Medulla oblongata (tissue), 1 donor: ENCODE data around the gene CAPN10.
"Not testable (repeated sequence)": the region's sequence is repeated elsewhere in the genome, so short reads cannot be mapped to it uniquely, and the experiment has no call there.

ENCODE experiments used
- DNase-seq: peaks from one replicate; pipeline ENCODE4 v3.0.0-alpha.2; 2015; ENCODE audit errors: extremely low spot score

CAPN10 gene, protein sequence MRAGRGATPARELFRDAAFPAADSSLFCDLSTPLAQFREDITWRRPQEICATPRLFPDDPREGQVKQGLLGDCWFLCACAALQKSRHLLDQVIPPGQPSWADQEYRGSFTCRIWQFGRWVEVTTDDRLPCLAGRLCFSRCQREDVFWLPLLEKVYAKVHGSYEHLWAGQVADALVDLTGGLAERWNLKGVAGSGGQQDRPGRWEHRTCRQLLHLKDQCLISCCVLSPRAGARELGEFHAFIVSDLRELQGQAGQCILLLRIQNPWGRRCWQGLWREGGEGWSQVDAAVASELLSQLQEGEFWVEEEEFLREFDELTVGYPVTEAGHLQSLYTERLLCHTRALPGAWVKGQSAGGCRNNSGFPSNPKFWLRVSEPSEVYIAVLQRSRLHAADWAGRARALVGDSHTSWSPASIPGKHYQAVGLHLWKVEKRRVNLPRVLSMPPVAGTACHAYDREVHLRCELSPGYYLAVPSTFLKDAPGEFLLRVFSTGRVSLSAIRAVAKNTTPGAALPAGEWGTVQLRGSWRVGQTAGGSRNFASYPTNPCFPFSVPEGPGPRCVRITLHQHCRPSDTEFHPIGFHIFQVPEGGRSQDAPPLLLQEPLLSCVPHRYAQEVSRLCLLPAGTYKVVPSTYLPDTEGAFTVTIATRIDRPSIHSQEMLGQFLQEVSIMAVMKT

DNA sequence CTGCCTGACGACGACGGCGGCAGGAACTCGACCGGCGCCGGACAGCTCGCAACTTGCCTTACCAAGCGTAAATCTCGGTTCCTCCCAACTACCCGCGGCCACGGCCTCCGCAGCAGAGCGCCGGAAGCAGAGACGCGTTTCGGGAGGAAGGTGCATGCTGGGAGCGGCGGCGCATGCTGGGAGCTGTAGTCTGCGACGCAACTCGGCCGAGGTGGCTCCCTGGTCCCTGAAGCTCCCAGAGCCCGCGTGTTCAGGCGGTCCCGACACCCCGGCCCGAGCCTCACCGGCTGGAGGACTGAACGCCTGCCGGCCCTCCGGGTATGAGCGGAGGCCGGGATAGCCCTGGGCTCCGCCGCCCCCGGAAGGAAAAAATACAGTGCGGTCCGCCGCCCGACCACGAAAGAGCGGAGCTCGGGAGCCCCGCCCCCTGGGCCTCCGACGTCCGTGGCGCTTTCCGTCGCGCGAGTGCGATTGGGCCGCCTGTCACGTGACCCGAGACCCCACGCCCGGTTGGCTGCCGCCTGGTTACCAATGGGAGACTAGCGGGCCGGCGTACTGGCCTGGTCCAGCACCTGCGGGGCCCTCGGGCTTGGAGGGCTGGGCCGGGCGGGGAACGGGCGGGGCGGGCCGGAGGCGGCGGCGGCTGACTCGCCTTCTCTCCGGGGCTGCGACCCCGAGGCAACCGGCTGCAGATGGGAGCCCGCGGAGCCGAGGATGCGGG is at the start of gene CAPN10:
Gene CAPN10 (plus strand): TSS at position 537 of the 721 bp plus-strand sequence. CDS start 178 bp downstream, at position 715.
- peak; percentile 97 for DNase-seq

DNA sequence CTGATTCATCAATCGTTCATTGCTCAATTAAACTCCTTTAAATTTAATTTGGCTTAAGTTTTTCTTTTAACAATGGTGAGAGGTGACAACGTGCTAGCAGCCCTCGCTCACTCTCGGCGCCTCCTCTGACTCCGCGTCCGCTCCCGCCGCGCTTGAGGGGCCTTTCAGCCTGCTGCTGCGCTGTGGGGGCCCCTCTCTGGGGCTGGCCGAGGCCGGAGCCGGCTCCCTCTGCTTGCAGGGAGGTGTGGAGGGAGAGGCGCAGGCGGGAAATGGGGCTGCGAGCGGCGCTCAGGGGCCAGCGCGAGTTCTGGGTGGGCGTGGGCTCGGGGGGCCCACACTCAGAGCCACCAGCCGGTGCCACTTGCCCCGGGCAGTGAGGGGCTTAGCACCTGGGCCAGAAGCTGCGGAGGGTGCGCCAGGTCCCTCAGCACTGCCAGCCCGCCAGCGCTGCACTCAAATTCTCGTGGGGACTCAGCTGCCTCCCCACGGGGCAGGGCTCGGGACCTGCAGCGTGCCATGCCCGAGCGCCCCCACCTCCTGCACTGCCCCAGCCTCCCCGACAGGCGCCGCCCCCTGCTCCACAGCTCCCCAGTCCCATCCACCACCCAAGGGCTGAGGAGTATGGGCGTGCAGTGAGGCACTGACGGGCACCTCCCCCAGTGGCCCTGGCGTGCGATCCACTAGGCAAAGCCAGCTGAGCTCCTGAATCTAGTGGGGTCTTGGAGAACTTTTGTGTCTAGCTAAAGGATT is 48.3 kb upstream of the CAPN10 start:
- DNase-seq, result no peak

DNA sequence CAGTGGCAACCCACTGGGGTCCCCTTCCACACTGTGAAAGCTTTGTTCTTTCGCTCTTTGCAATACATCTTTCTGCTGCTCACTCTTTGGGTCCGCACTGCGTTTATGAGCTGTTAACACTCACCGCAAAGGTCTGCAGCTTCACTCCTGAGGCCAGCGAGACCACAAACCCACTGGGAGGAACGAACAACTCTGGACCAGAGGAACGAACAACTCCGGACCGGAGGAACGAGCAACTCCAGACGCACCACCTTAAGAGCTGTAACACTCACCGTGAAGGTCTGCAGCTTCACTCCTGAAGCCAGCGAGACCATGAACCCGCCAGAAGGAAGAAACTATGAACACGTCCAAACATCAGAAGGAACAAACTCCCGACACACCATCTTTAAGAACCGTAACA is 47.4 kb upstream of the CAPN10 start:
- not testable (repeated sequence) for DNase-seq

DNA sequence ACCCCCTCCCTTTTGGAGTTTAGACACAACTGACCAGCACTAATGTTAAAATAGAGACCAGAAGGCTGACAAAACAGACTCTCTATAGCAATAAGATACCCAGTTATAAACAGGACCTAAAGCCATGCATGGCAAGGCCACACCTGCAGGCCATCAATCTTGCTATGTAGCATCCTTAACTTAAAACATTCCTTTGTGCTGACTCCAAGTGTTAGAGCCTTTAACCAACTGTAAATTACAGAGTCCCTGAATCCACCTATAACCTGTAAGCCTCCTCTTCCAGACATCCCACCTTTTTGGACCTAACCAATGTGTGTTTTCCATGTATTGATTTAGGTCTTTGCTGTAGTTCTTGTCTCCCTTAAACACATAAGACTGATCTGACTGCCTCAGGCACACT is 46.6 kb upstream of the CAPN10 start:
- no peak for DNase-seq

DNA sequence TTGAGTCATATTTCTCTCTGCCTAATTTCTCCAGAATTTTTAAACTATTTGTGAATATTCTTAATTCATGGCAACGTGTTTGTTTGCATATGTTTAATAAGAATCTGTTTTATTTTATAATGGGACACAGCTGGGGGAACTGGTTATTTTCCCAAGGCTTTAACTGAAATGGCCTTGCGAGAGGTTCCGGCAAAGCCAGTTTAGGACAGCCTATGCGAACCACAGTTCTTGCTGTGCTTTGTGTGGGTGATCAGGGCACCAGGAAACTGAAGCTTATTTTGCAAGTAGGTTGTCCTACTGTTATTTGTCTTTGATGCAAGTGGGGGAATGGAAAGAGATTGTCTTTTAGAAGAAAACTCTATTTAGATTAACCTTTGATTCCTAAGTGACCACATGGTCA is 35.2 kb upstream of the CAPN10 start:
- no peak for DNase-seq

DNA sequence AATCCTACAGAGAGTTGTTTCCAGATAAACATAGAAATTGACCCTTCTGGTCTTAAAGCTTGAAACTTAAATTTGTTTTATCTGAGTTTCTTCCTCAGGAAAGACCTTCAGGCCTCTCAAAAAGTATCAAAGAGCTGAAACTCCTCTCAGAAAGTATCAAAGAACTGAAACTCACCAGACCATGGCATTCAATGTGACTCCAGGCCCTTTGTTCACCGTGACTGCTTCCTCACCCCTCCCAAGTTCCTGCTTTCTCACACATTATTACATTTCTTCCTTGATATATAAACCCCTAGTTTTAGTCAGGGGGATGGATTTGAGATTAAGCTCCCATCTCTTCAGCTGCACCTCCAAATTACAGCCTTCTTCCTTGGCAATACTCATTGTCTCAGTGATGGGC is 34.7 kb upstream of the CAPN10 start:
- DNase-seq, result no peak

DNA sequence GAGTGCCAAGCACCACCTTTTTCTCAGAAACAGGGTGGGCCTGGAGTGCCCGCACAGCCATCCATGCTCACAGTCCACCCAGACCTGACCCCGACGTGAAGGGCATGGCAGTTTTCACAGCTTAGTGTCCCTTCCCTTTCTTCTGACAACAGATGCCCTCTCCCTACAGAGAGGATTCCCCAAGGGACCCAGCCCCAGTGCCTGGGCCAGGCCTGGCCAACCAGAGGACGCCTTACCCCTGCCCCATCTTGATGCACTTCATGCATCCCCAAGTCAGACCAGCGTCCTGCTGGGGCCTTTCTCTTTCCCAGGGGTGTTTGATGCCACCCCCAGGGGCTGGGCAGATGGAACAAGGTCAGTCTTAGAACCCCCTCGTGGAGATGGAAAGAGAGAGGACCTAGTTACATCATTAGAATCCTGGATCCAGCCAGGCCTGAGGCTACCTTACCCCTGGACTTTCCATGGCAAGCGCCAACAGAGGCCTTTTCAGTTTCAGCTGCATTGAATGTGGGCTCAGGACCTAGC is 32.5 kb upstream of the CAPN10 start:
- DNase-seq, result no peak

DNA sequence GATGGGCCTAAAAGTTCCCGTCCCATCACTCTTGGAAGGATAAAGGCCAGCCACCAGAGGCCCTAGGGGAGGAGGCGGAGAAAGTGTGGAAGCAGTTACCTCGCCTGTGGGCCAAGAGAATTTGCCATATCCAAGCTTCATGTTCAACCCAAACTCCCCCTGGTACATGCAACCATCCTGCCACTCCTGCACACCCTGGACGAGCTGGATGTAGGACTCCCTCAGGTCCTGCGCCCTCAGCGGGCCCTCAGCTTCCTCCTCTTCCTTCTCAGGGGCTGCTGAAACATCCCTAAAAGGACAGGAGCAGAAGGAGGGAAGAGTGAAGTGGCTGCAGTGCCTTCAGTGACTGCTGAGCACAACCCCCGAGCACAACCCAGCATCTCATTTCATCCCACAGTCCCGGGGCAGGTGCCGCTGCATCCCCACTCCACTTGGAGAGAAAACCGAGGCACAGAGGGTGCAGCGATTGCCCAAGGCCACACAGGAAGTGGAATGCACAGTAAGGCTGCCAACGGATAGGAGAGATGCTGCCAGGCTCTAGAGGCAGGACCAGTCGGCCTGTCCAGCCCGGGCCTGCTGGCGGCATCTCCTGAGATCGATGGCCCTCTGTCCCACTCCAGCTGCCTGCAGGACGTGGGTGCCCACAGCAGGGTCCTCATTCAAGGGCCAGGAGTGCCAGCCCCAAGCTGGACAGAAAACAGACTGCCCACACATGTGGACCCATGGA is 31.6 kb upstream of the CAPN10 start:
- DNase-seq, result no peak

DNA sequence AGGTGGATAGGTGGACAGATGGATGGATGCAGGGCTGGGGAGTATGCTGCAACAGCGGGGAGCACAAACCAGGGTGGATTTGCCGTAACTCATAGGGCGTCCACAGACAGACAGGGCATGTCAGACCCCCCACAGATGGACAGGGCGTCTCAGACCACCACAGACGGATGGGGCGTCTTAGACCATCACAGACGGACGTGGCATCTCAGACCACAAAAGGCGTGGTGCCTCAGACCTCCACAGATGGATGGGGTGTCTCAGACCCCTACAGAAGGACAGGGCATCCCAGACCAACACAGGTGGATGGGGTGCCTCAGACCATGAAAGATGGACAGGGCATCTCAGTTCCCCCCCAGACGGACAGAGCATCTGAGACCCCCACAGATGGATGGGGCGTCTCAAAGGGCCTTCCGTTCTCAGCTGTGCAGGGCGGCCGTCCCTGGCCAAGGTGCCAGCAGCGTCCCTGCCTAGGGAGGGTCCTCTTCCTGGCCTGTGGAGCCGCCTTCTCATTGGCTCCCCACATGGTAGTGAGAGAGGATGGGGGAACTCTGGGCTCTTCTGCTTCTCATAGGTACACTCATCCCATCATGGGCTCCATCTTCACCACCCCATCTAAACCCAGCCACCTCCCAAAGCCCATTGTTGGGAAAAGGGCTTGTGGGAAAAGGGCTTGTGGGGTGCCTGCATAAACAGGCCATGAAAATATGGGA is 30.8 kb upstream of the CAPN10 start:
- no peak for DNase-seq

DNA sequence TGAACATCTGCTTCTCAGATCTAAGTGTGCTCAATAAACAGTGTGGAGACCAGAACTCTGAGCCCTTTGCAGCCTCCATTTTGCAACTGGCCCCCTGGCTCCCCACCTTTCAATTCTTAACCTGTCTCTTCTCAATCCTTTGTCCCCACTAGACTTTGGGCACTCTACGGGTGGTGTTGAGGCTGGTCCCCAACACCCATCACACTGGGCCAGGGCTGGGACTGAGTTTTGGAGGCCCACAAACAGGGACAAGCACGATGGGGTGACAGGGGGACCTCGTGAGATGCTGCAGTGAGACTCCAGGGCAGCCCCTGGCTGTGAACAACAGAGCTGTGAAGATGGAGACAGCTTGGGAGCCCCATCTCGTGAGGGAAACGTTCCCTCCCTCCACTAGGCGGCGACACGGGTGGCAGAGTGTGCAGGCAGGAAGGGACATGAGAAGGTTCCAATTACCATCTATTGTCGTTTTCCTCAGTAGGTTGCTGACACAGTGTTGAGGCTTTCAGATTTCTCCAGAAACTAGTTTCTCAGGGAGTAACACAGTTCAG is 29.9 kb upstream of the CAPN10 start:
- no peak for DNase-seq

DNA sequence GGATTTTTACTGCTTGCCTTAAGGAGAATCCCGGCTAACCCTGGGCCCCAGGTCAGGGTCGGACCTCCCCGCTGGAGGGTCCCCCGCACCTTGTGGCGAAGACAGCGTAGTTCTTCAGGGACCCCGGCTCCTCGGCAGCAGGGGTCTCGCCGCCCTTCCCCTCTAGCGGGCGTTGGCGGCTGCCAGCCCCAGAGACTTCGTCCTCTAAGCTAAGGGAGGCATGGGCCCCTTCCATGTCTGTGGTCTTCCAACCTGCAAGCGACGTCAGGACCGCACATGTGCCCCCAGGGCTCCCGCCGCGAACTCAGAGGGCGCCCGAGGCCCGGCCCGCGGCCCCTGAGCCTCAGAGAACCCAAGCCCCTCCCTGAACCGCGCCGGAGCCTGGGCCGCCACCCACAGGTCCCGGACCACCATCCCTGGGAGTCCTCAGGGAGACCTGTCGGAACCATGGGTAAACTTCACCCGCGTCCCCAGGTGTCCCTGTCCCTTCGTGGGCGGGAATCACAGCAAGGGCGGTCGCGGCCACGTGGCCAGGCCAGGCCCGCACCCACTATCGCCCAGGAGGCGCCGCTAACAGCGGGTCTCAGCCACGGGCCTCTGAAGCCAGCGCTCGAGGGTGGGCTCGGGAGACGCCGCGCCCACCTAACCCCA is 29.3 kb upstream of the CAPN10 start:
- no peak for DNase-seq

DNA sequence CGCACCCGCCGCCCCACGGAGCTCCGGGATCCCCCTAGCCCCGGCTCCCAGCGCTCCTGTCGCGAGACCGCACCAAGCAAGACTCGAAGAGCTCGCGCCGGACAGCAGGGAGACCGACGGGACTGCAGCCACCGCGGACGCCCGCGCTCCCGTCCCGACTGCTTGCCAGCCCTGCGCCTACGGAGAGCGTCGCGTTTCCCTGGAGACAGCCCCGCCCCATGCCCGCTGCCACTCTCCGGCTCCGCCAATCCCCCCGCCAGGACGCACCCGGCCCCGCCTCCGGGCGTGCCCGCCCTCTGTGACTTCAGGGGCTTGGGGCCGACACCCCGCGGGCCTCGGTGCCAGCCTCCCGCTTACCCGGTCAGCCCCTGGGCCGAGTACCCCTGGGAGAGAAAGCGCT is 28.7 kb upstream of the CAPN10 start, which contains the start of gene ANKMY1:
Gene ANKMY1 (minus strand): TSS at position 181 of the 400 bp plus-strand sequence. CDS start 653 bp downstream, outside the sequence.
- peak; percentile 28 for DNase-seq

DNA sequence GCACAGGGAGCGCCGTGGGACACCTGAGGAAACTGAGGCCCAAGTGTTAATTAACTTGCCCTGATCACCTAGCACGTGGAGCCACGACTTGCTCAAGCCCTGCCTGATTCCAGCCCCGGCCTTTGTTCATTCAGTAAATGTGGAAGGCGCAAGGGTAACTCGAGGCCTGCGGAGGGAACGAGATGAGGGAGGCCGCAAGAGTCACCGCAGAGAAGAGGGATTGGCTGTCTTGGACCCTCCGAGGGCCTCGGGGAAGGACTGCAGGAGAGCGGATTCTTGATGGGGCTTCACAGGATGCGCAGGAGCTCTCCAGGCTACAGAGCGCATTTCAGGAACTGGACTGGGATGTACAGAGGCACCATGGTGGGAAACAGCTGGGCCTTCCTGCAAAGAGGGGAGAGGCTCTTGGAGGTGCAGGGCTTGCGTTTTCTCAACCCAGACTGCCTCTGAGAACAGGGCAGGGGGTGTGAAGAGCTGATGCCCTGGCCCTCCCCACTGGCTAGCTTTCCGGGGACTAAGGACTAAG is 28.2 kb upstream of the CAPN10 start:
- DNase-seq, result no peak

DNA sequence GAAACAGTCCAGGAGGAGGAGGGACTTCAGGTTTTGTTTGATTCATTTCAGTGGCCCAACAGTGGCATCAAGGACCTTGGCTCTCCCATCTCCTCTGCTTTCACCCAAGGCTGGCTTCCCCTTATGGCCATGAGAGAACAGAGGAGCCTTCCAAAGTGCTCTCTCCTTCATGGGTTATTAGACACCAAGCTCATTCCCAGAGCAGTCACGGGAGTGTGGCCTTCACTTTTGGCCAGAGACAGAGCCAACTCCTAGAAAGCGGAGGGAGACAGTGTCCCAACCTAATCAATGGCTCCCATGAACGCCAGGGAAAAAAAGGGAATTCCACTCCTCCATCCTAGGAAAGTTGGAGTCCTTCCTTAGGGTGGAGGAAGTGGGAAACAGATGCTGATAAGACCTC is 27.2 kb upstream of the CAPN10 start:
- no peak for DNase-seq

DNA sequence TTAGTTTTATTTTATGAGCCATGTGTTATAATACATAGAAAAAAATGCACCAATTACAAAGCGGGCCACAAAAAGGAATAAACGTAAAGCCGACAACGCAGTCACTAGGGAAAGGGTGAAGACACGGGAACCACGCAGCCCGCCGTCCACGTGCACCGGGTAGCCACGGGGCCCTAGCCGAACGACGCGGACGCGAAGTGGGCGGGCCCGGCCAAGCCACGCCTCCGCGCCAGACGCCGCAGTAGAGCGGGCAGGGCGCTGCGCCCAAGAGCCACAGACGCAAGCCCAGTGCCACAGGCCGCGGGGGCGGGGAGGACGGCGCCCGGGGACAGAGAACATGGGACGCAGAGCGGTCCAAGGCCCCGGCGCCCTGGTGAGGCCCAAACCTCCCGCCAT is 26.5 kb upstream of the CAPN10 start, which contains the start of gene DUSP28:
Gene DUSP28 (plus strand): TSS at position 274 of the 396 bp plus-strand sequence. CDS start 328 bp downstream, outside the sequence.
- DNase-seq, result peak; percentile 93

DNA sequence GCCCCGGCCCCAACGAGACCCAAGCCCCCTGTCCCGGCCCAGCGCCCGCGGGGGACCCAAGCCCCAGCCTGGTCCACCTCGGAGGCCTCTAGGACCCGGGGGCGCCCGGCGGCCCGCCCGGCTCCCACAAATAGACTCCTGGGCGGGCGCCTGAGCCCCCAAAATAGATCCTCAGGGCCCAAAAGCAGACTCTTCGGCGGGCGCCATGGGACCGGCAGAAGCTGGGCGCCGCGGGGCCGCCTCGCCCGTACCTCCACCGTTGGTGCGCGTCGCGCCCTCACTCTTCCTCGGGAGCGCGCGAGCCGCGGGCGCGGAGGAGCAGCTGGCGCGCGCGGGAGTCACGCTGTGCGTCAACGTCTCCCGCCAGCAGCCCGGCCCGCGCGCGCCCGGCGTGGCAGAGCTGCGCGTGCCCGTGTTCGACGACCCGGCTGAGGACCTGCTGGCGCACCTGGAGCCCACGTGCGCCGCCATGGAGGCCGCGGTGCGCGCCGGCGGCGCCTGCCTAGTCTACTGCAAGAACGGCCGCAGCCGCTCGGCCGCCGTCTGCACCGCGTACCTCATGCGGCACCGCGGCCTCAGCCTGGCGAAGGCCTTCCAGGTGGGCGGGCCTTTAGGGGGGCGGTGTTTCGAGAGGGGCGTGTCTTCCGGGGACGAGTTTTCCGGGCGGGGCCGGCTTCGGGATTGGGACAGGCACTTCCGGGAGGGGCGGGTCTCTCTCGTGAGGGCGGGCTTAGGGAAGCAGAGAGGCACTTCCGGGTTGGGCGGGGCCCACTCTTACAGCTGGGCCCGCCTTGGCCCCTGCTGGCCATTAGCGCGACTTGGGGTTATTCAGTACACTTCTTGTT is 25.8 kb upstream of the CAPN10 start:
- DNase-seq, result peak; percentile 99

DNA sequence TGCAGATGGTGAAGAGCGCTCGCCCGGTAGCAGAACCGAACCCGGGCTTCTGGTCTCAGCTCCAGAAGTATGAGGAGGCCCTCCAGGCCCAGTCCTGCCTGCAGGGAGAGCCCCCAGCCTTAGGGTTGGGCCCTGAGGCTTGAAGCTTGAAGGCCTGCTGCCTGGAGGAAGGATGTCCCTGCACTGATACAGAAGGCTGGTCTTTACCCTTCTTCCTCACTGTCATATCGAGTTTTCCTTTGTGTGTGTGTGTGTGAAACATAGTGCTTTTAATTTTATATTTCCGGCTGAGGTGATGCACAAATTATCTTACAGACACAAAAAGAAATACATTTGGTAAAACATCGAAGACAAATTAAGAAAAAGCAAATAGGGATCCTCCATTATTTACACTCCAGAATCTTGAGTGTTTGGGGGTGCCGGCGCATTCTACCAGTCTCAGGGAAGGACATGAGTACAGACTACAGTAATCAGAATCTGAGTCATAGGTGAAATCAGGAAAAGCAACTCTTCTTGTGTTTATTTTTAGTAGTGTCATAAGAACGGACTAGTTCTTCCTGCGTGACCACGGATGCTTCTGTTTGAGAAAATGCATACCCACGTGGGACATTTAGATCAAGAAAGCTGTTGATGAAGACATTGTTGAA is 25.1 kb upstream of the CAPN10 start:
- peak; percentile 66 for DNase-seq
